OCI-LY1 (cell line): ENCODE data around the gene F5.

ENCODE experiments used
- CTCF ChIP-seq: fragments of 200-600 bp; sonication (generic), shearing (Covaris generic); IDR thresholded peaks from 2 replicates; pipeline ENCODE4 v1.5.1; 2017; ENCODE audit warnings: mild to moderate bottlenecking, antibody characterized with exemption, low read length, moderate library complexity, mixed read lengths
- EZH2 ChIP-seq: fragments of 200-600 bp; sonication (generic), shearing (Covaris generic); IDR thresholded peaks from 2 replicates; pipeline ENCODE4 v1.8.0; 2017; ENCODE audit warnings: borderline replicate concordance, mixed run types, mild to moderate bottlenecking, antibody characterized with exemption, low read length, moderate library complexity, mixed read lengths

DNA sequence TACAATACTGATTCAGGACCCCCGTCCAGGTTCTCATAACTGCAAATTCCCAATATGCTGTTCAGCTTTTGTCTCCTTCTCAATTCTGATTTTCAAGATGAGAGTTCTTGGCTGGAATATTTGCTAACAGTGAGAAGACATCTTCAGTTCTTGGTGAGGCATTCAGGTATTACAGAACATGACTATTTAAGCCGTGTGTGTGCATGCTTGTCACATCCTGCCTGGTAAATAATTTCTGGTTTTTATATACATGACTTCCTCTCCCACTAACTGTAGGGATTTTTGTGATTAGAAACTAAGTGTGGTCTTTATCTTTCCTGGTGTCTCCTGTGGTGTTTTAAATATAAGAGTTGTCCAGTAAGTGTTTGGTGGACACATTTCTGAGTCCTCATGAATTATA lies 90.4 kb downstream of the F5 start:
- TF ChIP-seq CTCF (no peak), EZH2 (no peak)
